LNCAP (cell line): ENCODE results near the gene PSMB2.

ENCODE experiments used
- CTCF ChIP-seq: fragments of 450-650 bp; IDR thresholded peaks from 2 replicates; pipeline ENCODE4 v1.5.1; 2017; ENCODE audit warnings: mild to moderate bottlenecking

PSMB2 gene

GRCh38 chr1:35580949-35581388 lies 60.4 kb downstream of the PSMB2 start:
- no peak for TF ChIP-seq CTCF

- TF ChIP-seq CTCF: no peak
Observed at GRCh38 chr1:35577071-35577998, 64.0 kb downstream of the PSMB2 start.

- no peak for TF ChIP-seq CTCF
Observed at GRCh38 chr1:35576061-35576765, 65.1 kb downstream of the PSMB2 start.

- TF ChIP-seq CTCF: no peak
Observed at GRCh38 chr1:35575416-35575958, 65.8 kb downstream of the PSMB2 start.

- TF ChIP-seq CTCF: no peak
Observed at GRCh38 chr1:35574655-35575415, 66.5 kb downstream of the PSMB2 start.

GRCh38 chr1:35574125-35574654 lies 67.1 kb downstream of the PSMB2 start:
- no peak for TF ChIP-seq CTCF
